ENCODE results near the gene UNC5A. TPM values are rescaled to one million over a fixed set of nuclear protein-coding genes. Genes with fewer than 3 reads are reported as not detected.

The UNC5A gene
- total and polyA plus RNA-seq, 2 donors: 0.19 to 0.32 TPM

DNA sequence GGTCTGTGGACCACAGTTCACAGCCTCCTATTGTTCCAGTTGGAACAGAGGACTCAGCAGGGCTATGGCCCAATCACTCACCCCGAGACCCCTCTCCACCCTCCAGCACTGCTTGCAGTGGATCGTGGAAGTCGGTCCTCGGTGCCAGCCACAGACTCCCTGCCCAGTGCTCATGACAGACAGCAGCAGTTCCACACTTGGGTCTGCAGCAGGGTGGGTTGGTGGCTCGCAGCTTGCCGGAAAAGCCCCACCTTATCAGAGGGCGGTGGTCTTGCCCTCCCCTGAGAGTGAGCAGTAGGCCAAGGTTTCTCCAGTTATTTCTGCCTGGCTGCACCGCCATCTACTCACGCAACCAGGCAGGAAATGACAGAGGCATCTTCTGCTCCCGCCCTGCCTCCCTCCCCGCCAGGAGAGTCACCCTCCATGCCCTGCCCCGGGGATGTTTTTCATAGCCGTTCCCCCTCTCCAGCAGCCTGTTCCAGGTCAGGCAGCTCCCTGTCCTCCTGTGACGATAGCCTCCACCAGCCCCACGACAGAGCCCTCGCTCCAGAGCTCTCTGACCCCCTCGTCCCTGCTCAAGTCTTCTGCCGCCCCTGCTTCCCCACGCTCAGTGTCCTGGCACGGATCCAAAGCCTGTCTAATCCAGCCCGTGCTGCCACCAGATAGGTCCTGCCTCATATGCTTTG lies 34.5 kb downstream of the UNC5A start:
- H3K4me1 ChIP-seq (ENCODE audit: insufficient read depth): no peaks in the 10 kb centered on the region
- WGBS: 51% methylated on average over 21 of the region's 21 CpGs
- no peaks in the 10 kb centered on the region for H3K36me3 ChIP-seq (ENCODE audit: insufficient read depth)
- no peak overlapping the region for H3K27ac ChIP-seq (ENCODE audit: low read depth)
- no peak for DNase-seq (ENCODE audit: extremely low spot score)
- no peak overlapping the region for H3K4me3 ChIP-seq (ENCODE audit: low read depth, low read length)

DNA sequence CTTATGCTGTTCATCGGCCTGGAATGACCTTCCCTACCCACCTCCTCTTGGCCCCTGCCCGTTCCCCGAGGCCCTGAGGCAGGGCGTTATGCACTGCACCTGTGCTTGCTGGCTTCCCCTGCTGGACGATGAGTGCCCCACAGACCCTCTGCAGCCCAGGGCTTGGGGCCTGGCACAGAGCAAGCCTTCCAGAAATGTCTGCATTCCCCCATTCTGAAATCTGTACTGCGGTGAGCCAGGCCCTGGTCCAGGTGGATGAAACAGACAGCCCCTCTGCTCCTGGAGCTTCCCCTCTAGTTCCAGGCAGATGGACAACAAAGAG lies 35.0 kb downstream of the UNC5A start:
- Histone ChIP-seq H3K36me3 (ENCODE audit: insufficient read depth) (no peaks in the 10 kb centered on the region), H3K27ac (ENCODE audit: low read depth) (no peak overlapping the region), H3K4me1 (ENCODE audit: insufficient read depth) (no peaks in the 10 kb centered on the region), H3K4me3 (ENCODE audit: low read depth, low read length) (no peak overlapping the region)
- 42% methylated on average over 6 of the region's 6 CpGs for WGBS
- DNase-seq (ENCODE audit: extremely low spot score): no peak

DNA sequence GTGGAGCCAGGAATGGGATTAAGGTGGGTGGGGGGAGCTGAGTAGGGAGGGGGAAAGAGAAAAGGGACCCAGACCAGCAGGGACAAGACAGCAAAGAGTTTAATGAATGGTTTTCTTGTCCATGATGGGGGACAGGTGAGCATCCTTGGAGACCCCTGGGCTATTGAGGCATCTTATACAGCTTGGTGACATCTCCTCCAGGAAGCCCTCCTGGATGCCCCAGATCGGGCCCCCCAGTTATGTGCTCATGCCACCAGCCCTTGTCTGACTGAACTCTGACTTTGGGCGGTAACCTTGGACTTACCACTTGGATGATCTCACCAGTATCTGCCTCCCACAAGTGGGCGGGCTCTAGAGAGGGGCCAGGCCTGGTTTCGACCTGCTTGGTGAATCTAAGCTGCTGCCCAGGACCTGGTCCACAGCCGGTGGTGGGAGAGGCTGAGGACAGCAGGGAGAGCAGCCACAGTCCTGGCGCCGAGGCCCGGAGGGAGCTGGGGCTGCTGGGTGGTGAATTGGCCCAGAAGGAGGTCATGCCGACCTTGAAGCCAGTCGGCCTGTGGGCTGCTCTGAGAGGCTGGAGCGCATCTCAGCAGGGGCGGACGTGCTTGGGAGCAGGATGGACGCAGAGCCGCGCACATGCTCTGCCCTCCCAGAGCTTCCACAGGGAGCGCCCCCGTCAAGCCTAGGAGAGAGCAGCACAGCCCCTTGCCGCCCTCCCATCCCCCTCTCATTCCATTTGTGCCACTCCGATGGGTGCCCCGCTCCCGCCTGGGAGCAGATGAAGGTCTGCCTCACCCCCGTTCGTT lies 36.2 kb downstream of the UNC5A start:
- H3K4me3 ChIP-seq (ENCODE audit: low read depth, low read length): no peak overlapping the region
- H3K36me3 ChIP-seq (ENCODE audit: insufficient read depth): no peaks in the 10 kb centered on the region
- H3K4me1 ChIP-seq (ENCODE audit: insufficient read depth): no peaks in the 10 kb centered on the region
- WGBS: 48% methylated on average over 24 of the region's 24 CpGs
- H3K27ac ChIP-seq (ENCODE audit: low read depth): no peak overlapping the region
- no peak for DNase-seq (ENCODE audit: extremely low spot score)

DNA sequence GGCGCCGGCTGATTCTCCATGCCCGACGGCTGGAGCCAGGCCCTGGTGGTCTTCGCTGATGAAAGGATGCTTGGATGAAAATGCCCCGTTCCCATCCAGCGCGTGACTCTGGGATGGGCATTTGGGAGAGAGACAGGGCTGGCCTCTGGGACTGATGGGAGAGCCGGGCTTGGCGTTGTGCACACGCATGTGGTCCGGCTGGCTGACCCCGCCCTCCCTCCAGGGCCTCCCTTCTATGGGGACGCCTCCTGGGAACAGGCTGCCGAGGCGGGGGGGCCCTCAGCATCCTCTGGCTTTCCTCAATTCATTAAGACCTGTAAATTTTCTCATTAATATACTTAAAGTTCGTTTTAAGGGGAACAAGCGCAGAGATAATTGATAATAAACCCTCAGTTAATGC lies 36.8 kb downstream of the UNC5A start:
- H3K36me3 ChIP-seq (ENCODE audit: insufficient read depth): no peaks in the 10 kb centered on the region
- 54% methylated on average over 18 of the region's 18 CpGs for WGBS
- no peak for DNase-seq (ENCODE audit: extremely low spot score)
- H3K4me1 ChIP-seq (ENCODE audit: insufficient read depth): no peaks in the 10 kb centered on the region
- no peak overlapping the region for H3K27ac ChIP-seq (ENCODE audit: low read depth)
- no peak overlapping the region for H3K4me3 ChIP-seq (ENCODE audit: low read depth, low read length)

DNA sequence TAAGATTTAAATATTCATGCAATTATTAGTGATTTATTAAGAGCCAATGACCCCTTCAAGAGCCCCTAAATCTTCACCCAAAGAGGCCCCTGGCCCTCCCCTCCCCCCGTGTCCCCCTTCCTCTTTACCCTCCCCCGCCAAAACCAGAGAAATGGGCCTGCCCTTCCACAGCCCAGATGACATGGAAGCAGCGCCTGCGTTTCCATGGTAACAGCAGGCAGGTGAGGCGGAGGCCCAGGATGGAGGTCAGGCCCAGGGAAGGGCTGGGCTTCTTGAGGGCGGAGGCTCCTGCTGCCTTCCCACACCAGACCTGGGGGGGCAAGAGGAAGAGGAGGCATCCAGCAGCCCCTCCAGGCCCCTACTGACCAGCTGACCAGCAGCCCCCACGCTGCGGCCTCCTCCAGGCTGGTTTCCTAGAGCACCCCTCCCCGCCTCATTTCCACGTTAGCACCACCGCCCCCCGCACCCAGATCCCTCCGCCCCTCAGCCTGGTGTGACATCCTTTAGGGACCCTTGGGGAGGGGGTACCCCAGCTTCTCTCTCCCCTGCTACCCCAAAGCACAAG lies 37.4 kb downstream of the UNC5A start:
- H3K27ac ChIP-seq (ENCODE audit: low read depth): no peak overlapping the region
- DNase-seq (ENCODE audit: extremely low spot score): no peak
- no peaks in the 10 kb centered on the region for H3K4me1 ChIP-seq (ENCODE audit: insufficient read depth)
- no peak overlapping the region for H3K4me3 ChIP-seq (ENCODE audit: low read depth, low read length)
- WGBS: 84% methylated on average over 13 of the region's 13 CpGs
- H3K36me3 ChIP-seq (ENCODE audit: insufficient read depth): no peaks in the 10 kb centered on the region

DNA sequence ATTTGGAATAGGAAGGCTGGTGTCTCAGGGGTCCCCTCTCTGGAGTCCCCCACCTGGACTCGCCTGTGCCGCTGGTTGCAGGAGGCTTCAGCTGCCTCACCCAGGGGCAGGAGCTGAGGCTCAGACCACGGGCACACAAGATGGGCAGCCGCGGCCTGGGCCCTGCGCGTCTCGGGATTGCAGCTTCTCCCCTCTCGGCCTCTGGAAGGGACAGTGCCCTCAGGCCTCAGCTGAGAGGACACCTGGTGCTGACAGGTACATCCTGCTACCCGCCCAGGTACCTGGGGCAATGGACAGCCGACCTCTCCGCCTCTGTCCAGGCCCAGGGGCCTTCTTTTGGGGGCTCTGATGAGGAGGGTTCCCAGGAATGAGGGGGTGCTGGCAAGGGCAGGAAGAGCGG lies 38.3 kb downstream of the UNC5A start:
- 82% methylated on average over 13 of the region's 13 CpGs for WGBS
- no peak for DNase-seq (ENCODE audit: extremely low spot score)
- Histone ChIP-seq H3K27ac (ENCODE audit: low read depth) (no peak overlapping the region), H3K4me1 (ENCODE audit: insufficient read depth) (no peaks in the 10 kb centered on the region), H3K36me3 (ENCODE audit: insufficient read depth) (no peaks in the 10 kb centered on the region), H3K4me3 (ENCODE audit: low read depth, low read length) (no peak overlapping the region)

DNA sequence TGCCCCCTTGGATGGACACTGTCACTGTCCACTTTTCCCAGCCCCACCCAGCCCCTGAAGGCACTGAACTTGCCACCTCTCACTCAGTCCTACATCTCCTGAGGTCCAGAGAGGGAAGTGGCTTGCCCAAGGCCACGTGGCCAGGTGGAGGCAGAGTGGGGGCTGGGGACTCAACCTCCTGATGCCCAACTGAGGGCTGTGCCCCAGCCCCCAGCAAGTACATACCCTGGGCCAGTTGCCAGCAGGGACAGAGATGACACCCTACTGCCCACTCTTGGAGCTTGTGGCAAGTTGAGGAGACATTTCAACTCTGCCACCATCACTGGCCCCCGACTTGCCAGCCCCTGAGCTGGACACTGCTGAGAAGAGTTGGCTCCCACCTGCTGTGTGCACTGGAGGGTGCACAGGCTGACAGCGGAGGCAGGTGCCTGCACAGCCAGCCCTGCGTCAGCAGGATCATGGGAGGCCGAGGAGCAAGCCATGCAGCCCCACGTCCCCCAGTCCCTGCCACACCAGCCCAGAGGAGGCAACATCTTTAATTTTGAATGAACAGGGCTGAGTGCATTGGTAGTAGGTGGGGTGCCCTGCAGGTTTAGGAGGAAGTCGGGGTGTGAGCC lies 39.4 kb downstream of the UNC5A start:
- DNase-seq (ENCODE audit: extremely low spot score): no peak
- no peak overlapping the region for H3K4me3 ChIP-seq (ENCODE audit: low read depth, low read length)
- H3K36me3 ChIP-seq (ENCODE audit: insufficient read depth): no peaks in the 10 kb centered on the region
- no peak overlapping the region for H3K27ac ChIP-seq (ENCODE audit: low read depth)
- 77% methylated on average over 7 of the region's 7 CpGs for WGBS
- H3K4me1 ChIP-seq (ENCODE audit: insufficient read depth): no peaks in the 10 kb centered on the region

DNA sequence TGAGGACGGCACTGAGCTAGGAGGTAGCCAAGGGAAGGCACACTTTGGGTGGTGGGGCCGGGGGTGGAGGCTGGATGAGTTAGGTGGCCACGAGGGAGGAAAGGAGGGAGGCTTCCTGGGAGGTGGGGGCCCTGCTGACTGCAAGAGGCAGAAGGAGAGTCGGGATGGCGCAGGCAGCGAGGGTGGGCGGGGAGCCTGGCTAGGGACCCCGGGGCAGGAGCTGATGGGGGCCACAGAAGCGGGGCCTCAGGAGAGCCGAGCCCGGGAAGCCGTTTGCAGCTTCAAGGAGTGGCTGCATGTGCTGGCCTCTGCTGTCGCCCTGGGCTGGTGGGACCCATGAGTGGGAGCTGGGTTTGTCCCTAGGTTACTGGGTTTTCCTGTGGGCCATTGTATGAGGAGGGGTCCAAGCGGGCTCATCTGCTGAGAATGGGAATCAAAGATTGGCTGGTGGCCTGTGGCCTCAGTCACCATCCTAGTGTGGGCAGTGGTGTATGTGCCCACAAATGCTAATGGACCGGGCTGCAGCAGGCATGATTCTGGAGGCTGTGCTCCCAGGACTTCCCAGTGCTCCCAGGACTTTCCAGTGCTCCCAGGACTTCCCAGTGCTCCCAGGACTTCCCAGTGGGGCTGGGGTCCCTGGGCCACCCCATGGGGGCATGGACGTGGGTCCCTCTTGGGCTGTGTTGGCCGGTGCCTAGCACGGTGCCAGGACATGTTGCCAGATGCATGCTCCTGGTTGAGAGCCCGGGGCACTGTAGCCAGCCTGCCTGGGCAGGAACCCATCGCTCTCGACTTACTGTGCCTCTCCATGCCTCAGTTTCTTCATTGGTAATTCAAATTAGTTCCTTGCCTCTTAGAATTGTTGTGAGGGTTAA lies 40.2 kb downstream of the UNC5A start:
- Histone ChIP-seq H3K4me3 (ENCODE audit: low read depth, low read length) (no peak overlapping the region), H3K4me1 (ENCODE audit: insufficient read depth) (no peaks in the 10 kb centered on the region), H3K27ac (ENCODE audit: low read depth) (no peak overlapping the region), H3K36me3 (ENCODE audit: insufficient read depth) (no peaks in the 10 kb centered on the region)
- no peak for DNase-seq (ENCODE audit: extremely low spot score)
- WGBS: 77% methylated on average over 21 of the region's 21 CpGs

DNA sequence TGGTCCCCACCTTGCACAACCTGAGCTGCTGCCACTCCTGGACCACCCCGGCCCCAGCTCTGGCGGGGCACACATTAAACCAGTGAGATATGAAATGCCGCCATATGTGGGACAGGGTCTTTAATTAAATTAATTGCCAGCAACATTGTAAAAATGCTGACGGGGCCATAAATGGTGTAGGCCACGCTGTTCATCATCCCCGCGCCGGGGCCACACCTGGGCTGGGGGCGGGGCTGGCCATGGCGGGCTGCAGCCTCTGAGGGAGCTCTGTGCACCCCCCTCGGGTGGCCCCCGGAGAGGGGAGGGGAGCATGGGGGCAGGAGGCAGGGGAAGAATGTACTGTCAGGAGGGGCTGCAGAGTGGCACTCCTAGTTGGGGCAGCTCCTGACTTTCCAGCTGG lies 41.0 kb downstream of the UNC5A start:
- H3K27ac ChIP-seq (ENCODE audit: low read depth): no peak overlapping the region
- no peaks in the 10 kb centered on the region for H3K36me3 ChIP-seq (ENCODE audit: insufficient read depth)
- H3K4me1 ChIP-seq (ENCODE audit: insufficient read depth): no peaks in the 10 kb centered on the region
- no peak overlapping the region for H3K4me3 ChIP-seq (ENCODE audit: low read depth, low read length)
- 62% methylated on average over 12 of the region's 12 CpGs for WGBS
- DNase-seq (ENCODE audit: extremely low spot score): no peak

DNA sequence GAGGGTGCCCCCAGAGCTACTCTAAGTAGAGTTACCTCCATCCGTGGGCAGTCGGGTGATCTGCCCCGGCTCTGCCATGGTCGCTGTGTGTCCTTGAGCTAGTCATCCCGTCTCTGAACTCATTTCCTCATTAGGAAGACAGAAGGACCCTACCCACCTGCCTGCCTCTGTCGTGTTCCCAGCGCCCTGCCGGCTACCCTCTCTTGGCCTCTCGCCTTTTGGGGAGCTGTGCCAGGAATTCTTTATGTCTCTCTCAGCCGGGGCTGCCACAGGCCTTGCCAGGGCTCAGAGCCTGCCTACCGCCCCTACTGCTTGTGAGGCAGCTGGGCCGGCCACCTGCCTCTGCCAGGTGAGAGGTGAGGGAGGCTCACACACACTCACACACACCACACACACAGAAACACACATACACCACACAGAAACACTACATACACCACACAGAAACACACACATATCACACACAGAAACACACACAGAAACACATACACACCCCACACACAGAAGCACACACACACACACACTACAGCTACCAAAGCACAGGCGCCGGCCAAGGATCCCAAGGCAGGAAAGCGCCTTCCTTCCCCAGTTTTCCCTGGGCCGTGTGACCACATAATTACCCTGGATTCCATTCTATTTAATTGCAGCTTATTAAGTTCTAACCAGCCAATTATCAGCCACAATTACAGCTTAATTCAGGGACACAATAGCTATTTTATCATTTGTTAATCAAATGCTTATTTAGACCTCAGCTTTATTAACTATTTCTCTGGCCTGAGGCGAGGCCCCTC lies 41.7 kb downstream of the UNC5A start:
- H3K4me1 ChIP-seq (ENCODE audit: insufficient read depth): no peaks in the 10 kb centered on the region
- no peak for DNase-seq (ENCODE audit: extremely low spot score)
- H3K4me3 ChIP-seq (ENCODE audit: low read depth, low read length): no peak overlapping the region
- H3K36me3 ChIP-seq (ENCODE audit: insufficient read depth): no peaks in the 10 kb centered on the region
- H3K27ac ChIP-seq (ENCODE audit: low read depth): no peak overlapping the region
- 64% methylated on average over 17 of the region's 17 CpGs for WGBS

DNA sequence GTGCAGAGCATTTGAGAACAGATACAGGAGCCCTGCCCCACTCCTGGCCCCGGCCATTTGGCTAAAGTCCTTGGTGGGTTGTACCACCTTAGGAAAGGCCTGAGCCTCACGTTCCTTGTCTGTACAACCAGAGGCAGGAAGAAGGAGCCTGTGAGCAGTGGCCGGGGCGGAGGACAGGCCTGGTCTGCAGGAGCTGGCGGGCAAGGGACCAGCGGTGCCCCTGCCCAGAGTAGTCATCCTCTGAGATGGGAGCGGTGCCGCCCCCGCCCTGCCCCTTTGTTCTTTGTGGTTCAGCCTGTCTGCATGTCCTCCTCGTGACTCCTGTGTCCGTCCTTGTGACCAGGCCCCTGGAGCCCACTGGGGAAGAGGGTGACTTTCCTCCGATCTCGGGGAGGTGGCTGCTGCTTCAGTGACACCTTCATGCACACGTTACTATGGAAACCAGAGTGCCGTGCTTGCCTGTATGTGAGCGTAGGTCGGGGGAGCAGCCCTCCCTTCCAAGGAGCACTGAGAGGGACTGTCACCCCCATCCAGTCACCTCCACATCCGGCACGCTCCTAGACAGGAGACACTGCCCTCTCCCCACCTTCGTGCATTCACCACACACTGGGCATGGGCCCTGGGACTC lies 42.9 kb downstream of the UNC5A start:
- DNase-seq (ENCODE audit: extremely low spot score): no peak
- Histone ChIP-seq H3K36me3 (ENCODE audit: insufficient read depth) (no peaks in the 10 kb centered on the region), H3K4me1 (ENCODE audit: insufficient read depth) (no peaks in the 10 kb centered on the region), H3K4me3 (ENCODE audit: low read depth, low read length) (no peak overlapping the region), H3K27ac (ENCODE audit: low read depth) (no peak overlapping the region)
- WGBS: 71% methylated on average over 20 of the region's 20 CpGs

DNA sequence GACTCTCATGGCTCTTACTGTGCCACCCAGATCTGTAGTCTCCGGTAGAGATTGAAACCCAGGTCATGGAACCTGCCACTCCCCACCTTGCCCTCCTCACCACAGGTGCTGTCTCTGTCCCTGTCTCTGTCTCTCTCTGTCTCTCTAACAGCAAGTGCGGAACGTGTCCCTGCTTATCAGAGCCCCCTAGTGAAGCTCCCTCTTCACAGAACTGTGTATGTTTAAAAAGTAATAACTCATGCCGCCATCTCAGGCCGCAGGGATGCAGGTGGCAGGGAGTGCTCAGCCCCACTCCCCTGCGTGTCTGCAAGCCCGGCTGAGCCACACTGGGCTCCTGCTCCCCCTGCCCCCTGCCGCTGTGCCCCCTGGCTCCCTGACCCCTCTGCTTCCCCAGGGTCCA lies 43.8 kb downstream of the UNC5A start:
- 43% methylated on average over 8 of the region's 8 CpGs for WGBS
- Histone ChIP-seq H3K4me1 (ENCODE audit: insufficient read depth) (no peaks in the 10 kb centered on the region), H3K36me3 (ENCODE audit: insufficient read depth) (no peaks in the 10 kb centered on the region), H3K27ac (ENCODE audit: low read depth) (no peak overlapping the region), H3K4me3 (ENCODE audit: low read depth, low read length) (no peak overlapping the region)
- DNase-seq (ENCODE audit: extremely low spot score): no peak
